ENCODE results near the gene STC2.

DNA sequence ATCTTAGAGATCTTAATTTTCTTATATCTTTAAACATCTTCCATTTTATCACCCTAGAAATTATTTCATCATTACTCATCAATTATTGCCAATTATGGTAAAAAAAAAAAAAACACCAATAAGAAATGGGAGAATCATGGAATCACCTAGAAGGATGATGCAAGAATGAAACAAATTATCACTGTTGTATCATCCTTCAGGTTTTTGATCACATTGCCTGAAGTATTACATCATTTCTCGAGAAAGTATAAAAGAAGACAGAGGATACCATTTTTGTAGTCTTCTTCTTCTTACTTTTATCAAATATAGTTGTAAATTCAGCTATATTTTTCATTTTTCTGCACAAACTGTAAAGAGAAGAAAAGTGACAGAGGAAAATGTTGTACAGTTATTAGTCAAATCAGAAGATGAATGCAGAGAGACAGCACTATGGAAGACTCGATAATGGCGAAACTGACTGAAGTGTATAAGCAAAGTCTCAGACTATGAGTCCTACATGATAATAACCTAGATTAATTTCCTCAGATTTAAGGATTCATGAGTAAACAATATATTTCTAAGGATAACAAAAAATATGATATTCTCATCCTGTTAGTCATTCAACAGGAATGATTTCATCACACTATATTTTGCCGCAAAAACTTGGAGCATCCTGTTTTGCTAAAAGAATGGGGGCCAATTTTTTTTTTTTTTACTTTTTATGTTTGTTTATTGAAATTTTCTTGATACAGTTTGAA is 5.9 kb upstream of the STC2 start:
- TF ChIP-seq, protein P1, sequence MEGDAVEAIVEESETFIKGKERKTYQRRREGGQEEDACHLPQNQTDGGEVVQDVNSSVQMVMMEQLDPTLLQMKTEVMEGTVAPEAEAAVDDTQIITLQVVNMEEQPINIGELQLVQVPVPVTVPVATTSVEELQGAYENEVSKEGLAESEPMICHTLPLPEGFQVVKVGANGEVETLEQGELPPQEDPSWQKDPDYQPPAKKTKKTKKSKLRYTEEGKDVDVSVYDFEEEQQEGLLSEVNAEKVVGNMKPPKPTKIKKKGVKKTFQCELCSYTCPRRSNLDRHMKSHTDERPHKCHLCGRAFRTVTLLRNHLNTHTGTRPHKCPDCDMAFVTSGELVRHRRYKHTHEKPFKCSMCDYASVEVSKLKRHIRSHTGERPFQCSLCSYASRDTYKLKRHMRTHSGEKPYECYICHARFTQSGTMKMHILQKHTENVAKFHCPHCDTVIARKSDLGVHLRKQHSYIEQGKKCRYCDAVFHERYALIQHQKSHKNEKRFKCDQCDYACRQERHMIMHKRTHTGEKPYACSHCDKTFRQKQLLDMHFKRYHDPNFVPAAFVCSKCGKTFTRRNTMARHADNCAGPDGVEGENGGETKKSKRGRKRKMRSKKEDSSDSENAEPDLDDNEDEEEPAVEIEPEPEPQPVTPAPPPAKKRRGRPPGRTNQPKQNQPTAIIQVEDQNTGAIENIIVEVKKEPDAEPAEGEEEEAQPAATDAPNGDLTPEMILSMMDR (IDR thresholded peaks at IDR 0.05) = no peak
- no peak for TF ChIP-seq POLR2A (IDR thresholded peaks at IDR 0.05)
